ENCODE results near the gene SLC29A3.

GRCh38 chr10:71302451-71302850 lies 16.6 kb upstream of the SLC29A3 start:
- TF ChIP-seq MAX (IDR thresholded peaks at IDR 0.05) (no peak), ZFX (IDR thresholded peaks at IDR 0.05) (no peak), SRF (IDR thresholded peaks at IDR 0.05; ENCODE audit: low read depth) (no peak), CTCF (IDR thresholded peaks at IDR 0.05 in 2 of 3, conservative IDR thresholded peaks at IDR 0.05 in 1 of 3; ENCODE audit: borderline replicate concordance in 1 of 3, insufficient read depth in 1 of 3, low read depth in 2 of 3, low read length in 2 of 3) (no peak)
